ENCODE data around the gene SLX9.

DNA sequence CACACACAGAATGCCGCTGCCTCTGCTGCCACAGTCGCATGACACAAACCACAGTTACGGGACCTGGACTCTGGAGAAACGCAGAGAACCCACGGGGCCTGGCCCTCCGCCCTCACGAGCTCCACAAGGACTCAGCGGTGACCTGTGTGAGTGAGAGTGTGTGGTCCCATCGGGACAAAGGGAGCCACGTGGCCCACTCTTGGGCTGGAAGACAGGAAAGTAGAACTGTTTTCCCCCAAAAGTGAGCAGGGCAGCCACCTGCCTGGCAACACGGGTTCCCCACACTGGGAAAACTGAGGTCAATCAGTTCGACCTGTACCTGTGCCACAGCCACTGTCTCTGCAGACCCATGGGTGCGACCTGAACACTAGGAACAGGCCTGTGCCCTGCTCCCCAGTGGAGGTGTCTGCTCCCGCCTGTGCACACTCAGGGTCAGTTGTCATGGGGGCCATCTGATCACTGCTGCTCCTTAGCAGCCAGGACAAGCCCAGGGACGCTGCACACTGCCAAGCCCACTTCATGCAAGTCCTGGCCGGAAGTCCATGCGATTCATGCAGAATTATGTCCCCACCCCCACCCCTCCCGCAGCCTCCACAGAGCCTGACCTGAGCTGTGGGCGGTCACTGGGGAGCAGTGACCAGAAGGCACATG lies 80.2 kb downstream of the SLX9 start:
- TF ChIP-seq, protein P1, sequence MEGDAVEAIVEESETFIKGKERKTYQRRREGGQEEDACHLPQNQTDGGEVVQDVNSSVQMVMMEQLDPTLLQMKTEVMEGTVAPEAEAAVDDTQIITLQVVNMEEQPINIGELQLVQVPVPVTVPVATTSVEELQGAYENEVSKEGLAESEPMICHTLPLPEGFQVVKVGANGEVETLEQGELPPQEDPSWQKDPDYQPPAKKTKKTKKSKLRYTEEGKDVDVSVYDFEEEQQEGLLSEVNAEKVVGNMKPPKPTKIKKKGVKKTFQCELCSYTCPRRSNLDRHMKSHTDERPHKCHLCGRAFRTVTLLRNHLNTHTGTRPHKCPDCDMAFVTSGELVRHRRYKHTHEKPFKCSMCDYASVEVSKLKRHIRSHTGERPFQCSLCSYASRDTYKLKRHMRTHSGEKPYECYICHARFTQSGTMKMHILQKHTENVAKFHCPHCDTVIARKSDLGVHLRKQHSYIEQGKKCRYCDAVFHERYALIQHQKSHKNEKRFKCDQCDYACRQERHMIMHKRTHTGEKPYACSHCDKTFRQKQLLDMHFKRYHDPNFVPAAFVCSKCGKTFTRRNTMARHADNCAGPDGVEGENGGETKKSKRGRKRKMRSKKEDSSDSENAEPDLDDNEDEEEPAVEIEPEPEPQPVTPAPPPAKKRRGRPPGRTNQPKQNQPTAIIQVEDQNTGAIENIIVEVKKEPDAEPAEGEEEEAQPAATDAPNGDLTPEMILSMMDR (IDR thresholded peaks at IDR 0.05; ENCODE audit: borderline replicate concordance, extremely low read depth, low read length, poor library complexity, severe bottlenecking): no peak
- no peak for TF ChIP-seq EZH2 (IDR thresholded peaks at IDR 0.05; ENCODE audit: borderline replicate concordance, low read depth, low read length, severe bottlenecking)

Measured in DND-41 (cell line).